Central memory CD8-positive, alpha-beta T cell (primary cell): ENCODE results near the gene NID2.
A peak's percentile ranks its signal among the peaks of the same experiment; 100 is the strongest.

ENCODE experiments used
- ATAC-seq: fragments of 150-1000 bp; cut with Tn5 transposase; replicated peaks from 2 replicates; pipeline ENCODE4 v1.10.0; 2022; ENCODE audit warnings: mild to moderate bottlenecking, moderate FRiP score, moderate number of reproducible peaks; ENCODE audit not compliant: poor library complexity, severe bottlenecking; ENCODE audit errors: extremely low read depth
- DNase-seq, 2 donors: peaks; one replicate each; pipeline ENCODE4 v3.0.0; 2021; ENCODE audit warnings: low spot score in 2 of 2
- H3K27ac Mint-ChIP-seq: one replicate; pipeline ENCODE4 v1.8.0; 2022; ENCODE audit warnings: low read depth, mild to moderate bottlenecking, moderate library complexity, mixed read lengths
- H3K27me3 Mint-ChIP-seq: one replicate; pipeline ENCODE4 v1.8.0; 2022; ENCODE audit warnings: mixed read lengths
- H3K36me3 Mint-ChIP-seq: one replicate; pipeline ENCODE4 v1.8.0; 2022; ENCODE audit warnings: mild to moderate bottlenecking, moderate library complexity, mixed read lengths; ENCODE audit not compliant: insufficient read depth
- H3K4me1 Mint-ChIP-seq: one replicate; pipeline ENCODE4 v1.8.0; 2022; ENCODE audit warnings: mixed read lengths
- H3K4me3 Mint-ChIP-seq: one replicate; pipeline ENCODE4 v1.8.0; 2022; ENCODE audit warnings: mild to moderate bottlenecking, moderate library complexity, mixed read lengths
- H3K9me3 Mint-ChIP-seq: one replicate; pipeline ENCODE4 v1.8.0; 2022; ENCODE audit warnings: mixed read lengths

NID2 gene

DNA sequence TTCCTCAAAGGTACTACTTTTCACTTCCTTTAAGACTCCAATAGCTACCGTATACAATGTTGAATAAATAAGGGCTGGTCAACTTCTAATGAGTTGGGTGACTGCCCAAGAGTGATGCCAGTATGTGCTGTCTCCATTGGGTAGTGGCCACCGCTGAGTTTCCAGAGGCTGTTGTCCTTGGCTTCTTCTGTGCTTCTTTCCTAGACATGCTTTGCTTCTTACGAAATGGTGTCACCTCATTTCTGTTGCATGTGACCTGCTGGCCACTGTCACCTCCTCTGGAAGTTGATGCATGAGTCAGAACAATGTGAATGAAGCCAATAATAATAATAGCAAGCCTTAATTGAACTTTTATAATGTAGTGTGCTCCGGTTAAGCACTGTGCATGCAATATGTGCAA lies 7.5 kb upstream of the NID2 start:
- no peak for ATAC-seq
- H3K36me3 Mint-ChIP-seq: peaks cover 2% of the 10 kb centered on the region
- no peak overlapping the region for H3K4me3 Mint-ChIP-seq
- no peaks in the 10 kb centered on the region for H3K9me3 Mint-ChIP-seq
- H3K4me1 Mint-ChIP-seq: peaks cover 10% of the 10 kb centered on the region
- H3K27me3 Mint-ChIP-seq: no peaks in the 10 kb centered on the region
- no peak for DNase-seq
- H3K27ac Mint-ChIP-seq: no peak overlapping the region

DNA sequence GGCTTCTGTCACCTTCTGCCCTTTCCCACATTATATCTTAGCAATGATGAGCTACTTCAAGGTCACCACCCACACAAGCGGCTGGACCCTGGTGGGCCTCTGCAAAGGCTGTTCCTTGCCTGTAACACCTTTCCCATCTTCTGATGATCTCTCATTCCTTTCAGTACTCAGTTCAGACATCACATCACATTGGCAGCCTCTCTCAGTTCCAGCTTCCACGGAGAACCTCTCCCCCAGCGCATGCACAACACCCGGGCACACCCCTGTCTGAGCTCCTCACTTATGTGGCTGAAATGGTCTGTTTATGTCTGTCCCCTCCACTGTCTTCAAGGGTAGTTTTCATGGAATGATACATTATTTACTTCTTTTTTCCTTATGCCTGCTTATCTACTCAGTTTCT lies 6.5 kb upstream of the NID2 start:
- Mint-ChIP-seq H3K27ac (no peak overlapping the region), H3K27me3 (no peaks in the 10 kb centered on the region), H3K36me3 (peaks cover 2% of the 10 kb centered on the region), H3K4me3 (no peak overlapping the region), H3K4me1 (peaks cover 10% of the 10 kb centered on the region), H3K9me3 (no peaks in the 10 kb centered on the region)
- DNase-seq: no peak
- no peak for ATAC-seq

DNA sequence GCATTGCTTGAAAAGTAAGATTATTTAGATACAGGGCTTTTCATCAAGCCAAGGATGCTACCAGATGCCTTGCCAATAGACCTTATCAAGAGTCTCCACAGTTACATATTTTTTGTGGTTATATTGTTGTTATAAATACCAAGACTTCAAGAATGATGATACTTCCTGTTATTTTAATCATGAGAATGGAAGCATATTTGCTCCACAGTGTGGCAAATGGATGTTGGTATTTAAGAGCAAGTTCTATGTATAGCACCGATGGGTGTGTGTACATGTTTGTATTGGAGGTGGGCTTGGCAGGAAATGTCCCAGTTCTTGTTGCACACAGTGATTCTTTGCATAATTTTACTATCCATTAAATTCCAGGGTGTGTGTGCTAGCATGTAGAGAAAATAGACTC lies 4.4 kb upstream of the NID2 start:
- Mint-ChIP-seq H3K4me1 (peaks cover 12% of the 10 kb centered on the region), H3K9me3 (no peaks in the 10 kb centered on the region), H3K36me3 (no peaks in the 10 kb centered on the region), H3K27ac (no peak overlapping the region), H3K27me3 (peaks cover under 1% of the 10 kb centered on the region), H3K4me3 (no peak overlapping the region)
- ATAC-seq (no peak), DNase-seq (no peak)

DNA sequence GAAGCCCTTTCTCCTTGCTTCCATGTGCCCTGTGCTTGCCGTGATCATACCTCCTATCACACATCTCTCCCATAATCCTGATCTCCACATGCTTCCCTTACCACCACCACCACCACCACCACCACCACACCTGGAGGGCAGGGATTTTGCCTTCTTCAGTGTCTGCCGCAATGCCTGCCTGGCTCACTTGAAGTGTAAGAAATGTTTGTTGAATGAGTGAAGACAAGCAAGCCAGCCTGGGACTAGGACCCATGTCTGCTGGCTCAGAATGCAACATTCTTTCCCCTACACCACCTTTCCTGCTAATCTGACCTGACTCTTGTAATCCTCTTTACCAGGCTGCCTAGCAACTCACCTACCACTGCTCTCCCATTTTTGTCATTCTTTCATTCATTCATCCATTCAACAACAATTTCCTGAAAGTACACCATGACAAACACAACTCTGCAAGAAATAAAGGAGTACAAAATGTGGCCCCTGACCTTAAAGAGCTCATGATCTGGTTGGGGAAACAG lies 3.5 kb upstream of the NID2 start:
- Mint-ChIP-seq H3K4me1 (peaks cover 22% of the 10 kb centered on the region), H3K27ac (no peak overlapping the region), H3K27me3 (peaks cover 10% of the 10 kb centered on the region), H3K9me3 (no peaks in the 10 kb centered on the region), H3K4me3 (no peak overlapping the region), H3K36me3 (no peaks in the 10 kb centered on the region)
- DNase-seq (no peak), ATAC-seq (no peak)

DNA sequence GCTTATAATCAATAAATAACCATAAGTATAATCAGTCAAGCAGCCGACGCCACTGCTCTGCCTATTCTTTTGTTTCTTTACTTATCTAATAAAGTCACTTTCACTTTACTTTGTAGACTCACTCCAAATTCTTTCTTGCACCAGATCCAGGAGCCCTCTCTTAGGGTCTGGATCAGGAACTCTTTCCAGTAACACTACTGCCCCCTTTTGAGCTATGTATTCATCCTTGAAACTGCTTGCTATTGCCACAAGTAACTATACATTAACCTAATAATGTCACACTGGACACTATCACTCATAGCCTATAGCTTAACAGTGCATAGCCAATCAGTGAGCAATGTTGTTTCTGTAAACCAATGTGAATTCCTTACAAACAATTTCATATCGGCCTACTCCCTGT lies 2.8 kb upstream of the NID2 start:
- no peak overlapping the region for H3K27ac Mint-ChIP-seq
- no peaks in the 10 kb centered on the region for H3K36me3 Mint-ChIP-seq
- peaks cover 22% of the 10 kb centered on the region for H3K4me1 Mint-ChIP-seq
- H3K9me3 Mint-ChIP-seq: no peaks in the 10 kb centered on the region
- H3K27me3 Mint-ChIP-seq: peaks cover 13% of the 10 kb centered on the region
- ATAC-seq (no peak), DNase-seq (no peak)
- H3K4me3 Mint-ChIP-seq: no peak overlapping the region

DNA sequence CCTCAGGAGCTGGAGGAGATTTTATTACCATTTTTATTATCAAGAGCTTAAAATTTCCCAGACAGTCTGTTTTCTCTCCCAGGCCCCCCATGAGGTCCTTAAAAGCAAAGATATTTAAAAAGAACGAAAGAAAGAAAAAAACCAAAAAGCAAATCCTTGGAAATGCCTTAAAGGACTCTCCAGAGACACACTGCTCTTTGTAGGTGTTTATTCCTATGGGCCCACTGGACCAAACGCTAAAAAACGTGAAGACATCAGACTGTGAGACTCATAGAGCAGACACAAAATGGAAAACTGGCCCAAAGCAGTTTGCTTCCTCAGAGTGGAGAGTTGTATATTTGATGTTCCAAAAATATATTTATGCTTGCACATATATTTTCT lies 1.2 kb upstream of the NID2 start:
- peak overlapping the region; percentile 76 for H3K4me3 Mint-ChIP-seq
- peaks cover 22% of the 10 kb centered on the region for H3K4me1 Mint-ChIP-seq
- H3K27ac Mint-ChIP-seq: no peak overlapping the region
- DNase-seq: no peak
- no peak for ATAC-seq
- no peaks in the 10 kb centered on the region for H3K36me3 Mint-ChIP-seq
- no peaks in the 10 kb centered on the region for H3K9me3 Mint-ChIP-seq
- peaks cover 13% of the 10 kb centered on the region for H3K27me3 Mint-ChIP-seq

DNA sequence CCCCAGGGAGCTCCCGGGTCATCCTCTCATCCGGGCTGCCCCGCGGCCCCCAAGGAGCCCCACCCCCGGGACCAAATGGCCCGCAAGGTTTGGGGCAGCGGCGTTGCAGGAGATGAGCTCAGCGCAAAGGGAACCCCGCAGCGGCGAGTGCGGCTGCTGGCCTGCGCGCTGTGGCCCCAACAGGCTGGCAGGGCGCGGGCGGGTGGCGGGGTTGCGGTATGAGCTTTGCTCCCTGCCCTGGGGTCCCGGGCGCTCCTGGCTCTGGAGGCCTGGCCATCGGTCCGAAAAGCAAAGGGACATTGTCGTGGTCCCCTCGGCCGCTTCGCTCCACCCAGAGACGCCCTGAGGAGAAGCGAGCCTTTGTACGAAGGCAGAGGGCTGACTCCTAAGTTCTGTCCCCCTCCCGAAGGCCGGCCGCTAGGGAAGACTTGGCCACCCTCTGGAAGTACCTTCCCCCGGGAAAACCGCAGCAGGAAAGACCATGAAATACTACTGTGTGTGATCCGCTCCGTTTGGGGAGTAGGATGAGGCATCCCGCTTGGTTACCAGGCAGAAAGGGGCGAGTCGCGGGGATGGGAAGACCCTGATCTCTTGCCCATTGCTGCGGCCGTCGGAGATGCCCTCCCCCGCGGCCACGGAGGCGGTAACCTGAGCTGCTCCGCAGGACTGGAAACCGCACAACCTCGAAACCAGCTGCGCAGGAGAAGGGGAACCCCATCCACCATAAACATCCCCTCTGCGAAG lies 620 bp upstream of the NID2 start:
- ATAC-seq (peak; percentile 33), DNase-seq (no peak)
- Mint-ChIP-seq H3K9me3 (no peaks in the 10 kb centered on the region), H3K4me3 (peak overlapping the region; percentile 76), H3K36me3 (peaks cover 1% of the 10 kb centered on the region), H3K4me1 (peaks cover 22% of the 10 kb centered on the region), H3K27ac (no peak overlapping the region), H3K27me3 (peaks cover 13% of the 10 kb centered on the region)

DNA sequence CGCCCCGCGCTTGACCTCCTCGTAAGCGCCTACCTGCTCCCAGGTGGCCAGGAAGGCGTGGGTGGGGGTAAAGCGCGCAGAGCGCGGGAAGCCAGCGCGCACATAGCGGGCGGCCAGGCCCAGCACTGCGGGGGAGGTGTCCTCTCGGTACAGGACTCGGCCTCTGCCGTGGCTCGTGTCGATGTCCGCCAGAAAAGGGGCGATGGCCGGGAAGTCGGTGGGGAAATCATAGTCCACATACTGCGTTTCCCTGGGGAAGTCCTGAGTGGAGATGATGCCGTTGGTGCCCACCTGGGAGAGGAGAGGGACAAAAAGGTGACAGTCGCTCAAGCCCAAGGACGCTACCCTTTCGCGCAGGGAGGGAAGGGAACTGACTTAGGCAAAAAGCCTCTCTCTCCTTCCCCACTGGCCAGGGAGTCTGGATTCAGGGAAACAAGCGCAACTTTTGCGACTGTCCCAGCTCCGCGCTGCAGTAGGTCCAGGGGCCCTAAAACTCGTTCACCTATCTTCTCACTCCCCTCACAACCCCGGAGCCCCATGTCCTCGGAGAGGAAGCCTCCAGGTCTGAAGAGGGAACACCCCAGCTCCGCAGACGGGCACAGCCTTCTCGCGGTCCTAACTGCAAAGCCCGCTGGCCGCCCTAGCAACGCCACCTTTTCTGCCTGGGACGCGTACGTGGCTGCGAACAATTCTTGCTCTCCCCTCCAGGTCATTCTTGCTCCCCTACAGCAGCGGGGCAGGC lies 815 bp downstream of the NID2 start:
- ATAC-seq: peak; percentile 29

DNA sequence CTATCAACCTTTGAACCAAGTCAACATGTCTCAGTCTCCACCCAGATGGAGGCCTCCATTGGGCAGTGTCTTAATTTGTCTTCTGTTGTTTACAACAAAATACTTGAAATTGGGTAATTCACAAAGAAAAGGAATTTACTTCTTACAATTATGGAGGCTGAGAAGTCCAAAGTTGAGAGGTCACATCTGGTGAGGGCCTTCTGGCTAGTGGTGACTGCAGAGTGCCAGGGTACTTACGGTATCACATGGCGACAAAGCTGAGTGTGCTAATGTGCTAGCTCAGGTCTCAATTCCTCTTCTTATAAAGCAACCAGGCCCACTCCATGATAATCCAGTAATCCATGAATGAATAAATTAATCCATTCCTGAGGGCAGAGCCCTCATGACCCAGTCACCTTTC lies 4.7 kb downstream of the NID2 start:
- no peak for DNase-seq
- H3K27me3 Mint-ChIP-seq: peaks cover 24% of the 10 kb centered on the region
- ATAC-seq: no peak
- no peak overlapping the region for H3K27ac Mint-ChIP-seq
- H3K36me3 Mint-ChIP-seq: peaks cover 1% of the 10 kb centered on the region
- H3K9me3 Mint-ChIP-seq: no peaks in the 10 kb centered on the region
- no peak overlapping the region for H3K4me3 Mint-ChIP-seq
- H3K4me1 Mint-ChIP-seq: peaks cover 12% of the 10 kb centered on the region

More for the DNA sequence above, 815 bp downstream of the NID2 start:
- Mint-ChIP-seq H3K4me1 (peaks cover 16% of the 10 kb centered on the region), H3K27me3 (peaks cover 13% of the 10 kb centered on the region), H3K9me3 (no peaks in the 10 kb centered on the region), H3K27ac (peak overlapping the region; percentile 63), H3K4me3 (peak overlapping the region; percentile 76), H3K36me3 (peaks cover 1% of the 10 kb centered on the region)
- DNase-seq: no peak

DNA sequence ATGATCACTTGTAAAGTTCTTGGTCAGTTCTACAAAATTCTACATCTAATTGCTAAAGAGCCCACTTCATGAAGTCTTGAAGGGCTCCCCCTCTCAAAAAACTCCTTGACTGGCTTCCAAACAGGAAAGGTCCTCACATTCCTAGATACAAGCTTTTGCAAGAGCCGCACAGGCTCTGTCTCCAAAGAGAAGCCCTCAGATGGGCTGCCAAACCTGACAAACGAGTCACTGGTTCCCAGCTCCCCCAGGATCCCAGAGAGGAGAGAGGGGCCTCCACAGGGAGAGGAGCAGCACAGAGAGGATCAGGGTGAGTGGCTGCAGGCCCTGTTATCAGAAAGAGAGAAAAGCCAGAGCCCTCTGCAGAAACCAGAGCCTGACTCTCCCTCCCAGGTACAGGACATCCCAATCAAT lies 5.8 kb downstream of the NID2 start:
- Mint-ChIP-seq H3K4me1 (peaks cover 7% of the 10 kb centered on the region), H3K27me3 (peaks cover 21% of the 10 kb centered on the region), H3K27ac (no peak overlapping the region), H3K36me3 (peaks cover 1% of the 10 kb centered on the region), H3K9me3 (no peaks in the 10 kb centered on the region), H3K4me3 (no peak overlapping the region)
- DNase-seq (no peak), ATAC-seq (no peak)

DNA sequence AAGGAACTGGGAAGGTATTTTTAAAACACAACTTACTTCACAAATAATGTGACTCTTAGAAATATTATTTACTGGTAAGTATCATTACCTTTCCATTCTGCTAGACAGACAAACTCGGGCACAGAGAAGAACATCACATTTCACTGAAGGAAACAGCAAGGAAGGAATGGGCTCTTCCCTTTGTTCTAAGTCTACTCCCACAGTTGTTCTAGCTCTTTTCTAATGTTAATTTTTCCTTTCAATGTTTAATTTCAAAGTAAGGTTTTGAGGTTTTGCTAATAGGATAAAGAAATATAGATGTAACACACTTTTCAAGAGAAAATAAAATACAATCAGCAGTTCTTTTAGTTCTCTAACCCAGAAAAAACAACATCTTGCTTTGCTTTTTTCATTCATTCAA lies 7.0 kb downstream of the NID2 start:
- Mint-ChIP-seq H3K27ac (no peak overlapping the region), H3K27me3 (peaks cover 11% of the 10 kb centered on the region), H3K36me3 (peaks cover 1% of the 10 kb centered on the region), H3K4me1 (no peaks in the 10 kb centered on the region), H3K4me3 (no peak overlapping the region), H3K9me3 (no peaks in the 10 kb centered on the region)
- DNase-seq: no peak
- ATAC-seq: no peak

DNA sequence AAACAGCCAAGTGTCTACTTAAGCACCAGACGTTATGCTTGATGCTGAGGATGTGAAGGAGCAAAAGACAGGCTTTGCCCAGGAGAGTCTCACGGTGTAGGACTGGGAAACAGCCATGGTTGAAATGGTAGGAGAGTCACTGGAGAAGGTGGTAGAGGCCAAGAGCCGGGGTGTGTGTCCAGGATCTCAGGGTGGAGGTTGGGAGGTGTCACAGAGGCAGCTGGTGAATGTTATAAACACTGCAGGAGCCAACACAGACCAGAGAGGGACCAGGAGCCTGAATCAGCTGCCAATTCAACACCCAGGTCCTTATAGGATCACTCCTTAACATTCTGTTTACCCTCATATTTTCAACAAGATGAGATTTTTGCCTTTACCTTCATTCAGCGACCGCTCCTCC lies 7.5 kb downstream of the NID2 start:
- H3K27me3 Mint-ChIP-seq: peaks cover 11% of the 10 kb centered on the region
- no peaks in the 10 kb centered on the region for H3K4me1 Mint-ChIP-seq
- no peak for DNase-seq
- peaks cover 1% of the 10 kb centered on the region for H3K36me3 Mint-ChIP-seq
- H3K27ac Mint-ChIP-seq: no peak overlapping the region
- no peak overlapping the region for H3K4me3 Mint-ChIP-seq
- no peaks in the 10 kb centered on the region for H3K9me3 Mint-ChIP-seq
- ATAC-seq: no peak

DNA sequence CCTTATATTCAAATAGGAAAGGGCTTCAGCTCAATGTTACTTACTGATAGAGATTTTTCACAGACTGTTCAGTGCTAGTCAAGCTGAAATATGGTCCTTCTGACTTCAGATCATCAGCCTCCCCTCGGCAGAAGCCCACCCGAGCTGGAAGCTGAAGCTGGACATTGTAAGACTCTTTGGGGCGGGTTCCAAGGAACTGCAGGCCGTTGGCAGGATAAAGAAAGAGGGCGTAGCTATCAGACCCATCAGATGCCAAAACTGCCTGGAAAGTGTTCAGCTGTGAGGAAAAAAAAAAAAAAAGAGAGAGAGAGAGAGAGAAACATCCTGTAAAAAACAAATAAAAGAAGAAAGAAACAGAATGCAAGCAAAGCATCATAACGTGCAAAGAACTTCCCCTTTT lies 8.8 kb downstream of the NID2 start:
- DNase-seq (no peak), ATAC-seq (no peak)
- Mint-ChIP-seq H3K36me3 (peaks cover 1% of the 10 kb centered on the region), H3K4me1 (no peaks in the 10 kb centered on the region), H3K27me3 (peaks cover 21% of the 10 kb centered on the region), H3K9me3 (no peaks in the 10 kb centered on the region), H3K4me3 (no peak overlapping the region), H3K27ac (no peak overlapping the region)
